Measurements from ENCODE around the gene PLD5.

- TF ChIP-seq CREB1 (IDR thresholded peaks at IDR 0.05; ENCODE audit: low read depth) (no peak), USF1 (IDR thresholded peaks at IDR 0.05) (no peak)
Observed at GRCh38 chr1:242447689-242448088, 76.8 kb downstream of the PLD5 start.
